ENCODE results near the gene MYH6. TPM values are rescaled to one million over a fixed set of nuclear protein-coding genes. Genes with fewer than 3 reads are reported as not detected.

Gene MYH6
- total RNA-seq, 1 donor from 2014 or later: not detected

- no peak for DNase-seq (ENCODE audit: low spot score in 2 of 2, unreplicated experiment in 2 of 2)
- H3K27ac Mint-ChIP-seq: no peak overlapping the region
- no peaks in the 10 kb centered on the region for H3K36me3 Mint-ChIP-seq
- H3K27me3 Mint-ChIP-seq (ENCODE audit: low read depth): peaks cover 31% of the 10 kb centered on the region
- H3K4me3 Mint-ChIP-seq: no peak overlapping the region
- H3K9me3 Mint-ChIP-seq: no peaks in the 10 kb centered on the region
- no peak for TF ChIP-seq CTCF (IDR thresholded peaks at IDR 0.05; ENCODE audit: unreplicated experiment)
- no peaks in the 10 kb centered on the region for H3K4me1 Mint-ChIP-seq
These were observed 30.9 kb downstream of the MYH6 start for GRCh38 chr14:23377198-23377550.

GRCh38 chr14:23376482-23377197 lies 31.4 kb downstream of the MYH6 start, which contains the start of gene CMTM5:
TSS of gene CMTM5 (plus strand) at chr14:23377046. CDS start at chr14:23377252, 206 bp downstream.
- no peaks in the 10 kb centered on the region for H3K36me3 Mint-ChIP-seq
- H3K4me1 Mint-ChIP-seq: no peaks in the 10 kb centered on the region
- TF ChIP-seq CTCF (IDR thresholded peaks at IDR 0.05; ENCODE audit: unreplicated experiment): no peak
- DNase-seq (ENCODE audit: low spot score in 2 of 2, unreplicated experiment in 2 of 2): no peak
- H3K27me3 Mint-ChIP-seq (ENCODE audit: low read depth): peaks cover 26% of the 10 kb centered on the region
- H3K9me3 Mint-ChIP-seq: no peaks in the 10 kb centered on the region
- no peak within 1 kb of the TSS for H3K4me3 Mint-ChIP-seq
- no peak within 1 kb of the TSS for H3K27ac Mint-ChIP-seq

GRCh38 chr14:23375527-23376251 lies 32.4 kb downstream of the MYH6 start:
- no peak overlapping the region for H3K4me3 Mint-ChIP-seq

GRCh38 chr14:23373041-23373440 lies 35.0 kb downstream of the MYH6 start:
- DNase-seq (ENCODE audit: low spot score in 2 of 2, unreplicated experiment in 2 of 2): no peak
- no peaks in the 10 kb centered on the region for H3K9me3 Mint-ChIP-seq
- H3K4me1 Mint-ChIP-seq: no peaks in the 10 kb centered on the region
- H3K36me3 Mint-ChIP-seq: no peaks in the 10 kb centered on the region
- no peak overlapping the region for H3K27ac Mint-ChIP-seq
- no peak for TF ChIP-seq CTCF (IDR thresholded peaks at IDR 0.05; ENCODE audit: unreplicated experiment)
- peaks cover 7% of the 10 kb centered on the region for H3K27me3 Mint-ChIP-seq (ENCODE audit: low read depth)
- H3K4me3 Mint-ChIP-seq: no peak overlapping the region

More at GRCh38 chr14:23375527-23376251, 32.4 kb downstream of the MYH6 start:
- no peak for TF ChIP-seq CTCF (IDR thresholded peaks at IDR 0.05; ENCODE audit: unreplicated experiment)
- Mint-ChIP-seq H3K27me3 (ENCODE audit: low read depth) (peaks cover 20% of the 10 kb centered on the region), H3K36me3 (no peaks in the 10 kb centered on the region), H3K27ac (no peak overlapping the region), H3K9me3 (no peaks in the 10 kb centered on the region), H3K4me1 (no peaks in the 10 kb centered on the region)
- DNase-seq (ENCODE audit: low spot score in 2 of 2, unreplicated experiment in 2 of 2): no peak

- no peak within 1 kb of the TSS for H3K27ac Mint-ChIP-seq
- no peak for DNase-seq (ENCODE audit: low spot score in 2 of 2, unreplicated experiment in 2 of 2)
- no peak within 1 kb of the TSS for H3K4me3 Mint-ChIP-seq
- no peaks in the 10 kb centered on the region for H3K9me3 Mint-ChIP-seq
- no peaks in the 10 kb centered on the region for H3K4me1 Mint-ChIP-seq
- H3K27me3 Mint-ChIP-seq (ENCODE audit: low read depth): peaks cover 7% of the 10 kb centered on the region
- no peak for TF ChIP-seq CTCF (IDR thresholded peaks at IDR 0.05; ENCODE audit: unreplicated experiment)
- no peaks in the 10 kb centered on the region for H3K36me3 Mint-ChIP-seq
These were observed 35.6 kb downstream of the MYH6 start, which contains the start of gene IL25 for GRCh38 chr14:23372509-23372908. TSS of gene IL25 (plus strand) at chr14:23372809.
